ENCODE measurements around the gene SLC1A1. TPM values are rescaled to one million over a fixed set of nuclear protein-coding genes. Genes with fewer than 3 reads are reported as not detected.

Gene SLC1A1
- total and polyA plus RNA-seq, 2 of the 13 experiments (the other 11 are each of a cell fraction or from before 2014, with no cell fraction given) = not detected

DNA sequence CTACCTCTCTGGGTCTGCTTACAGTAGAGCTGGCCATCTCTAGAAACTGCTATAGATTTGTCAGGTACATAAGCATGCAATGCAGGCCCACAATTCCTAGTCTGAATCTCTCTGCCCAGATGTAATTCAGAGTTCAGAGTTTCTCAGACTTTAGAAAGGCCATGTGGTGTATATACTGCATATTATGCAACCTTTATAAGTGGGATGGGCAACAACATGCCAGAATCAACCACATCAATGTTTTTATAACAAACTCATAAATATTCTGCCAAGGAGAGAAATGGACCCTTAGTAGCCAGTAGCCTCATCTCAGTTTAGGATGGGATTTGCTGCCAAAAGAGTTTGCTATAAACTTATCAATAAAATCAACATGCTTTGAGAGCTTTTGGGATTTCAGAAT is 78.8 kb downstream of the SLC1A1 start:
- Histone ChIP-seq H4K20me1 (ENCODE audit: insufficient read depth, low read length) (no peaks in the 10 kb centered on the region), H3K9ac (ENCODE audit: insufficient read depth, low read depth, low read length) (no peak overlapping the region), H3K4me1 (ENCODE audit: insufficient read depth, low read length) (no peaks in the 10 kb centered on the region), H3K27ac (ENCODE audit: extremely low read length, insufficient read depth, low read length) (no peak overlapping the region), H3K9me3 (ENCODE audit: low read length) (no peaks in the 10 kb centered on the region), H3K4me3 (replicated peaks in 1 of 3; ENCODE audit: insufficient read depth in 1 of 3, low read depth in 2 of 3, low read length in 3 of 3) (no peak overlapping the region), H3K79me2 (ENCODE audit: insufficient read depth, low read length) (no peaks in the 10 kb centered on the region), H3K36me3 (replicated peaks in 1 of 2; ENCODE audit: control insufficient read depth in 1 of 2, insufficient read depth in 2 of 2, low read length in 2 of 2) (no peaks in the 10 kb centered on the region), H3K27me3 (ENCODE audit: control insufficient read depth in 1 of 2, insufficient read depth in 2 of 2, low read length in 2 of 2) (peaks cover 0 to 1% of the 10 kb centered on the region in 2 experiments; a peak in 2 of 5 replicates), H3K4me2 (ENCODE audit: low read depth, low read length) (no peak overlapping the region), H2AFZ (ENCODE audit: low read length) (no peak overlapping the region)
- CTCF ChIA-PET (ENCODE audit: low intra/inter-chr PET ratio, low total read pairs) = no interaction called here
- DNase-seq (ENCODE audit: low spot score) = no peak
- no TSS peak for BruUV-seq (replicated peaks)
- intact Hi-C loops (cut with micrococcal nuclease; ENCODE audit: unreplicated experiment) = no loop called here
- no peak for FAIRE-seq
- POLR2A ChIA-PET = no interaction called here
- TF ChIP-seq FOXA3 (CRISPR knock-in tag; IDR thresholded peaks at IDR 0.05) (no peak), MAFF (IDR thresholded peaks at IDR 0.05; ENCODE audit: low read depth, low read length) (no peak), FOXA1 (IDR thresholded peaks at IDR 0.05) (no peak), FOXA1 (CRISPR knock-in tag; IDR thresholded peaks at IDR 0.05) (no peak), ZKSCAN8 (CRISPR knock-in tag; IDR thresholded peaks at IDR 0.05; ENCODE audit: borderline replicate concordance) (no peak), ZNF800 (CRISPR knock-in tag; IDR thresholded peaks at IDR 0.05) (no peak), SMAD3 (CRISPR knock-in tag; IDR thresholded peaks at IDR 0.05) (no peak), SMARCC2 (IDR thresholded peaks at IDR 0.05) (no peak), SOX13 (IDR thresholded peaks at IDR 0.05) (no peak), SOX13 (CRISPR knock-in tag; conservative IDR thresholded peaks at IDR 0.05 in 1 of 2, IDR thresholded peaks at IDR 0.05 in 1 of 2) (no peak), ZNF557 (CRISPR knock-in tag; IDR thresholded peaks at IDR 0.05) (no peak), ATF7-NPFF (CRISPR knock-in tag; IDR thresholded peaks at IDR 0.05; ENCODE audit: low read depth) (no peak), ARID3A (IDR thresholded peaks at IDR 0.05; ENCODE audit: low read depth, low read length) (no peak), ZNF329 (CRISPR knock-in tag; IDR thresholded peaks at IDR 0.05; ENCODE audit: low read depth) (no peak), ZNF556 (CRISPR knock-in tag; IDR thresholded peaks at IDR 0.05; ENCODE audit: borderline replicate concordance) (no peak)
- TF ChIP-seq, protein P1, sequence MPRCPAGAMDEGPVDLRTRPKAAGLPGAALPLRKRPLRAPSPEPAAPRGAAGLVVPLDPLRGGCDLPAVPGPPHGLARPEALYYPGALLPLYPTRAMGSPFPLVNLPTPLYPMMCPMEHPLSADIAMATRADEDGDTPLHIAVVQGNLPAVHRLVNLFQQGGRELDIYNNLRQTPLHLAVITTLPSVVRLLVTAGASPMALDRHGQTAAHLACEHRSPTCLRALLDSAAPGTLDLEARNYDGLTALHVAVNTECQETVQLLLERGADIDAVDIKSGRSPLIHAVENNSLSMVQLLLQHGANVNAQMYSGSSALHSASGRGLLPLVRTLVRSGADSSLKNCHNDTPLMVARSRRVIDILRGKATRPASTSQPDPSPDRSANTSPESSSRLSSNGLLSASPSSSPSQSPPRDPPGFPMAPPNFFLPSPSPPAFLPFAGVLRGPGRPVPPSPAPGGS (CRISPR knock-in tag; IDR thresholded peaks at IDR 0.05) = no peak
- TF ChIP-seq, protein P2, sequence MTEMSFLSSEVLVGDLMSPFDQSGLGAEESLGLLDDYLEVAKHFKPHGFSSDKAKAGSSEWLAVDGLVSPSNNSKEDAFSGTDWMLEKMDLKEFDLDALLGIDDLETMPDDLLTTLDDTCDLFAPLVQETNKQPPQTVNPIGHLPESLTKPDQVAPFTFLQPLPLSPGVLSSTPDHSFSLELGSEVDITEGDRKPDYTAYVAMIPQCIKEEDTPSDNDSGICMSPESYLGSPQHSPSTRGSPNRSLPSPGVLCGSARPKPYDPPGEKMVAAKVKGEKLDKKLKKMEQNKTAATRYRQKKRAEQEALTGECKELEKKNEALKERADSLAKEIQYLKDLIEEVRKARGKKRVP (CRISPR knock-in tag; IDR thresholded peaks at IDR 0.05) = no peak
- TF ChIP-seq, protein P3, sequence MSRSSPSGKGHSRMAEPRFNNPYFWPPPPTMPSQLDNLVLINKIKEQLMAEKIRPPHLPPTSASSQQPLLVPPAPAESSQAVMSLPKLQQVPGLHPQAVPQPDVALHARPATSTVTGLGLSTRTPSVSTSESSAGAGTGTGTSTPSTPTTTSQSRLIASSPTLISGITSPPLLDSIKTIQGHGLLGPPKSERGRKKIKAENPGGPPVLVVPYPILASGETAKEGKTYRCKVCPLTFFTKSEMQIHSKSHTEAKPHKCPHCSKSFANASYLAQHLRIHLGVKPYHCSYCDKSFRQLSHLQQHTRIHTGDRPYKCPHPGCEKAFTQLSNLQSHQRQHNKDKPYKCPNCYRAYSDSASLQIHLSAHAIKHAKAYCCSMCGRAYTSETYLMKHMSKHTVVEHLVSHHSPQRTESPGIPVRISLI (CRISPR knock-in tag; IDR thresholded peaks at IDR 0.05; ENCODE audit: borderline replicate concordance) = no peak
- no peak for ATAC-seq
- in situ Hi-C loops (cut with HindIII; ENCODE audit: extremely low pct_ligation_motif_present, low pct_unique_long_range_greater_than_20kb) = no loop called here
